SK-N-SH (cell line): Measurements from ENCODE around the gene NUDCD3. TPM values are rescaled to one million over a fixed set of nuclear protein-coding genes. Genes with fewer than 3 reads are reported as not detected.

ENCODE experiments used
- CTCF ChIA-PET: fragments of 300-600, 350-600 bp; formaldehyde crosslinking; extraction: SDS; loops from one replicate; lab custom pipeline; 2021; lab: Yijun Ruan, JAX
- POLR2A ChIA-PET: fragments of 350-600 bp; sonication (Branson Sonifier 250); formaldehyde crosslinking; extraction: SDS; loops from one replicate; lab custom pipeline; 2020; ENCODE audit warnings: antibody characterized with exemption, inconsistent platforms; lab: Yijun Ruan, JAX
- DNase-seq: peaks from one replicate; pipeline ENCODE4 v3.0.0; 2012
- H2AFZ ChIP-seq: fragments of 200-600 bp; sonication (generic); 2 replicates; pipeline ENCODE4 v1.8.1; 2016; ENCODE audit warnings: antibody characterized with exemption, mild to moderate bottlenecking, low read depth
- H3F3A ChIP-seq: fragments of 200-600 bp; sonication (generic); replicated peaks from 2 replicates; pipeline ENCODE3; 2016; ENCODE audit warnings: antibody characterized with exemption, mild to moderate bottlenecking; ENCODE audit not compliant: insufficient read depth
- H3K27ac ChIP-seq, 2 experiments: fragments of 200-500 bp in 1 of 2; fragments of 200-600 bp in 1 of 2; sonication (Bioruptor generic) in 1 of 2; sonication (generic), shearing (Covaris generic) in 1 of 2; 2 replicates each; pipeline versions ENCODE4 v1.5.1 to v1.6.1; 2014 to 2016; ENCODE audit warnings: low read depth in 2 of 2, inconsistent platforms in 1 of 2, low read length in 1 of 2, mild to moderate bottlenecking in 1 of 2, mixed read lengths in 1 of 2
- H3K27me3 ChIP-seq: fragments of 200-600 bp; sonication (generic), shearing (Covaris generic); 2 replicates; pipeline ENCODE4 v1.6.1; 2016; ENCODE audit warnings: mixed run types; ENCODE audit not compliant: insufficient read depth
- H3K36me3 ChIP-seq, 2 experiments: fragments of 200-500 bp in 1 of 2; fragments of 200-600 bp in 1 of 2; sonication (Bioruptor generic) in 1 of 2; sonication (generic) in 1 of 2; replicated peaks in 1 of 2; 2 replicates each; pipeline versions ENCODE3 to v1.5.1; 2014 to 2016; ENCODE audit warnings: low read length in 1 of 2, mild to moderate bottlenecking in 1 of 2; ENCODE audit not compliant: insufficient read depth in 2 of 2, control insufficient read depth in 1 of 2
- H3K4me1 ChIP-seq, 2 experiments: fragments of 200-500 bp in 1 of 2; fragments of 200-600 bp in 1 of 2; sonication (Bioruptor generic) in 1 of 2; sonication (generic), shearing (Covaris generic) in 1 of 2; 2 replicates each; pipeline versions ENCODE4 v1.5.1 to v1.6.1; 2014 to 2016; ENCODE audit warnings: low read depth in 1 of 2, low read length in 1 of 2, mixed run types in 1 of 2; ENCODE audit not compliant: insufficient read depth in 2 of 2, control insufficient read depth in 1 of 2
- H3K4me2 ChIP-seq: fragments of 200-600 bp; sonication (generic), shearing (Covaris generic); 2 replicates; pipeline ENCODE4 v1.6.1; 2017; ENCODE audit warnings: mixed run types
- H3K4me3 ChIP-seq, 2 experiments: fragments of 200-500 bp in 1 of 2; fragments of 200-600 bp in 1 of 2; sonication (Bioruptor generic) in 1 of 2; sonication (generic), shearing (Covaris generic) in 1 of 2; 2 replicates each; pipeline versions ENCODE4 v1.5.1 to v1.8.1; 2014 to 2016; ENCODE audit warnings: low read depth in 2 of 2, inconsistent platforms in 1 of 2, low read length in 1 of 2, mild to moderate bottlenecking in 1 of 2, mixed read lengths in 1 of 2, moderate library complexity in 1 of 2
- H3K79me2 ChIP-seq: fragments of 200-600 bp; sonication (generic); 2 replicates; pipeline ENCODE4 v1.8.1; 2017; ENCODE audit warnings: mild to moderate bottlenecking; ENCODE audit not compliant: insufficient read depth
- H3K9ac ChIP-seq: fragments of 200-600 bp; sonication (generic); 2 replicates; pipeline ENCODE4 v1.6.1; 2017; ENCODE audit warnings: mixed run types
- H3K9me2 ChIP-seq: fragments of 200-600 bp; sonication (generic); 2 replicates; pipeline ENCODE4 v1.6.1; 2017; ENCODE audit warnings: mixed run types
- H3K9me3 ChIP-seq: fragments of 200-600 bp; sonication (generic); 2 replicates; pipeline ENCODE4 v1.6.1; 2017; ENCODE audit warnings: mixed run types, mild to moderate bottlenecking, moderate library complexity
- H4K20me1 ChIP-seq: fragments of 200-600 bp; sonication (generic); 2 replicates; pipeline ENCODE4 v1.6.1; 2017; ENCODE audit warnings: mild to moderate bottlenecking, mixed run types; ENCODE audit not compliant: insufficient read depth
- GABPA ChIP-seq: IDR thresholded peaks from 2 replicates; pipeline ENCODE4 v1.4.0; 2012; ENCODE audit warnings: low read depth, mild to moderate bottlenecking
- NFIC ChIP-seq: IDR thresholded peaks from 2 replicates; pipeline ENCODE4 v1.4.0; 2012; ENCODE audit warnings: borderline replicate concordance
- POLR2AphosphoS5 ChIP-seq: IDR thresholded peaks from 2 replicates; pipeline ENCODE4 v1.6.1; 2012; ENCODE audit warnings: low read depth, low read length
- RAD21 ChIP-seq: IDR thresholded peaks from 2 replicates; pipeline ENCODE4 v1.6.1; 2012; ENCODE audit warnings: mild to moderate bottlenecking, low read length
- RFX5 ChIP-seq: IDR thresholded peaks from 2 replicates; pipeline ENCODE4 v1.6.1; 2012; ENCODE audit warnings: mild to moderate bottlenecking, improper control_type of control experiment, low read length
- SIN3A ChIP-seq: IDR thresholded peaks from 2 replicates; pipeline ENCODE4 v1.6.1; 2012; ENCODE audit warnings: low read depth, mild to moderate bottlenecking, low read length, moderate library complexity, borderline replicate concordance
- SMC3 ChIP-seq: IDR thresholded peaks from 2 replicates; pipeline ENCODE4 v1.6.1; 2012; ENCODE audit warnings: low read depth, low read length, improper control_type of control experiment
- TEAD4 ChIP-seq: IDR thresholded peaks from 2 replicates; pipeline ENCODE4 v1.4.0; 2012; ENCODE audit warnings: mild to moderate bottlenecking, borderline replicate concordance; ENCODE audit not compliant: insufficient read depth
- ZBTB33 ChIP-seq: IDR thresholded peaks from 2 replicates; pipeline ENCODE4 v1.4.0; 2012; ENCODE audit warnings: low read depth, borderline replicate concordance
- WGBS: methylation state at CpG from one replicate; pipeline ENCODE4 v1.1.6; 2017; ENCODE audit warnings: low lambda C conversion rate; 5-methylcytosine and 5-hydroxymethylcytosine counted together
- polyA plus RNA-seq, 3 experiments: library from polyadenylated mRNA; depleted of rRNA; stranded (reverse); fragments of >200 nt; gene quantifications; 2 replicates each; pipeline ENCODE4 v1.2.3, GENCODE V29; 2012
- TF ChIP-seq, protein P1 (sequence below): IDR thresholded peaks from 2 replicates; pipeline ENCODE4 v1.6.1; 2012; ENCODE audit warnings: mild to moderate bottlenecking, low read depth, low read length, moderate library complexity
- TF ChIP-seq, protein P2 (sequence below): IDR thresholded peaks from 2 replicates; pipeline ENCODE4; 2012

Gene NUDCD3
- polyA plus RNA-seq, 1 of the 3 experiments (the other 2 are of a cell fraction), result 66.0 TPM

DNA sequence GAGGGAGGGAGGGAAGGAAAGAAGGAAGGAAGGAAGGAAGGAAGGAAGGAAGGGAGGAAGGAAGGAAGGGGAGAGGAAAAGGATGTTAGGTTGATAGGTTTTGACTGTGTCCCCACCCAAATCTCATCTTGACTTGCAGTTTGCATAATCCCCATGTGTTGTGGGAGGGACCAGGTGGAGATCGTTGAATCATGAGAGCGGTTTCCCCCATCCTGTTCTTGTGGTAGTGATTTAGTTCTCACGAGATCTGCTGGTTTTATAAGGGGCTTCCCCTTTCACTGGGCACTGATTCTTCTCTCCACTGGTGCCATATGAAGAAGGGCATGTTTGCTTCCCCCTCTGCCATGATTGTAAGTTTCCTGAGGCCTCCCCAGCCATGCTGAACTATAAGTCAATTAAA lies 15.1 kb upstream of the NUDCD3 start:
- Histone ChIP-seq H3K36me3 (no peaks in the 10 kb centered on the region), H3K27ac (no peak overlapping the region), H4K20me1 (no peaks in the 10 kb centered on the region), H3K9me2 (no peaks in the 10 kb centered on the region), H3K4me2 (no peak overlapping the region), H3K9ac (no peak overlapping the region), H3K27me3 (no peaks in the 10 kb centered on the region; the same call in 1 of the 2 replicates), H3F3A (no peaks in the 10 kb centered on the region), H3K9me3 (no peaks in the 10 kb centered on the region; the same call in 1 of the 2 replicates), H3K79me2 (no peaks in the 10 kb centered on the region), H2AFZ (no peak overlapping the region), H3K4me1 (no peaks in the 10 kb centered on the region), H3K4me3 (no peak overlapping the region)
- ChIA-PET CTCF (interaction anchor here (1.3 kb wide), 1 partner anchor 8 kb away, joined by 3 read pairs; no protein-coding TSS in a partner anchor), POLR2A (interaction anchor here (0.5 kb wide), 1 partner anchor 13 kb away, joined by 3 read pairs; no protein-coding TSS in a partner anchor)
- no peak for DNase-seq
- no peak for TF ChIP-seq RAD21
- WGBS, result 49% methylated on average over 3 of the region's 3 CpGs

GRCh38 chr7:44498230-44498954 lies 7.9 kb upstream of the NUDCD3 start:
- Histone ChIP-seq H4K20me1 (no peaks in the 10 kb centered on the region), H3K36me3 (no peaks in the 10 kb centered on the region), H3K9ac (no peak overlapping the region), H3K79me2 (no peaks in the 10 kb centered on the region), H3F3A (no peaks in the 10 kb centered on the region), H3K27ac (no peak overlapping the region), H2AFZ (no peak overlapping the region), H3K4me3 (no peak overlapping the region), H3K9me3 (no peaks in the 10 kb centered on the region), H3K9me2 (no peaks in the 10 kb centered on the region), H3K27me3 (no peaks in the 10 kb centered on the region; the same call in 1 of the 2 replicates), H3K4me2 (no peak overlapping the region), H3K4me1 (no peaks in the 10 kb centered on the region)
- DNase-seq, result no peak
- ChIA-PET POLR2A (no interaction called here), CTCF (interaction anchor here (0.8 to 3.0 kb wide), 2 partner anchors 18 to 36 kb away, joined by 3 to 10 read pairs; no protein-coding TSS in a partner anchor)
- no peak for TF ChIP-seq RFX5
- no peak for TF ChIP-seq POLR2AphosphoS5
- 25% methylated on average over 4 of the region's 4 CpGs for WGBS

- H4K20me1 ChIP-seq, result no peaks in the 10 kb centered on the region
- H3K9ac ChIP-seq, result no peak overlapping the region
- H3K36me3 ChIP-seq, result no peaks in the 10 kb centered on the region
- H3K4me3 ChIP-seq, result no peak overlapping the region
- no peak for DNase-seq
- H3K27ac ChIP-seq, result no peak overlapping the region
- no peaks in the 10 kb centered on the region for H3F3A ChIP-seq
- H3K79me2 ChIP-seq, result no peaks in the 10 kb centered on the region
- no peaks in the 10 kb centered on the region for H3K4me1 ChIP-seq
- no peaks in the 10 kb centered on the region; the same call in 1 of the 2 replicates for H3K27me3 ChIP-seq
- ChIA-PET CTCF (interaction anchor here (1.0 to 3.0 kb wide), 3 partner anchors 20 to 257 kb away, joined by 3 to 10 read pairs (median 4); no protein-coding TSS in a partner anchor), POLR2A (interaction anchor here (1.1 kb wide), 1 partner anchor 75 kb away, joined by 3 read pairs; no protein-coding TSS in a partner anchor)
- H3K4me2 ChIP-seq, result no peak overlapping the region
- H2AFZ ChIP-seq, result no peak overlapping the region; the same call in 1 of the 2 replicates
- 94% methylated on average over 5 of the region's 5 CpGs for whole genome bisulfite sequencing
- H3K9me2 ChIP-seq, result no peaks in the 10 kb centered on the region
- no peaks in the 10 kb centered on the region for H3K9me3 ChIP-seq
- no peak for TF ChIP-seq TEAD4
- TF ChIP-seq, protein P1, sequence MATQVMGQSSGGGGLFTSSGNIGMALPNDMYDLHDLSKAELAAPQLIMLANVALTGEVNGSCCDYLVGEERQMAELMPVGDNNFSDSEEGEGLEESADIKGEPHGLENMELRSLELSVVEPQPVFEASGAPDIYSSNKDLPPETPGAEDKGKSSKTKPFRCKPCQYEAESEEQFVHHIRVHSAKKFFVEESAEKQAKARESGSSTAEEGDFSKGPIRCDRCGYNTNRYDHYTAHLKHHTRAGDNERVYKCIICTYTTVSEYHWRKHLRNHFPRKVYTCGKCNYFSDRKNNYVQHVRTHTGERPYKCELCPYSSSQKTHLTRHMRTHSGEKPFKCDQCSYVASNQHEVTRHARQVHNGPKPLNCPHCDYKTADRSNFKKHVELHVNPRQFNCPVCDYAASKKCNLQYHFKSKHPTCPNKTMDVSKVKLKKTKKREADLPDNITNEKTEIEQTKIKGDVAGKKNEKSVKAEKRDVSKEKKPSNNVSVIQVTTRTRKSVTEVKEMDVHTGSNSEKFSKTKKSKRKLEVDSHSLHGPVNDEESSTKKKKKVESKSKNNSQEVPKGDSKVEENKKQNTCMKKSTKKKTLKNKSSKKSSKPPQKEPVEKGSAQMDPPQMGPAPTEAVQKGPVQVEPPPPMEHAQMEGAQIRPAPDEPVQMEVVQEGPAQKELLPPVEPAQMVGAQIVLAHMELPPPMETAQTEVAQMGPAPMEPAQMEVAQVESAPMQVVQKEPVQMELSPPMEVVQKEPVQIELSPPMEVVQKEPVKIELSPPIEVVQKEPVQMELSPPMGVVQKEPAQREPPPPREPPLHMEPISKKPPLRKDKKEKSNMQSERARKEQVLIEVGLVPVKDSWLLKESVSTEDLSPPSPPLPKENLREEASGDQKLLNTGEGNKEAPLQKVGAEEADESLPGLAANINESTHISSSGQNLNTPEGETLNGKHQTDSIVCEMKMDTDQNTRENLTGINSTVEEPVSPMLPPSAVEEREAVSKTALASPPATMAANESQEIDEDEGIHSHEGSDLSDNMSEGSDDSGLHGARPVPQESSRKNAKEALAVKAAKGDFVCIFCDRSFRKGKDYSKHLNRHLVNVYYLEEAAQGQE, result no peak
- TF ChIP-seq SIN3A, result no peak
- TF ChIP-seq ZBTB33, result no peak
- TF ChIP-seq, protein P2, sequence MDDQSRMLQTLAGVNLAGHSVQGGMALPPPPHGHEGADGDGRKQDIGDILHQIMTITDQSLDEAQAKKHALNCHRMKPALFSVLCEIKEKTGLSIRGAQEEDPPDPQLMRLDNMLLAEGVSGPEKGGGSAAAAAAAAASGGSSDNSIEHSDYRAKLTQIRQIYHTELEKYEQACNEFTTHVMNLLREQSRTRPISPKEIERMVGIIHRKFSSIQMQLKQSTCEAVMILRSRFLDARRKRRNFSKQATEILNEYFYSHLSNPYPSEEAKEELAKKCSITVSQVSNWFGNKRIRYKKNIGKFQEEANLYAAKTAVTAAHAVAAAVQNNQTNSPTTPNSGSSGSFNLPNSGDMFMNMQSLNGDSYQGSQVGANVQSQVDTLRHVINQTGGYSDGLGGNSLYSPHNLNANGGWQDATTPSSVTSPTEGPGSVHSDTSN, result no peak
- no peak for TF ChIP-seq GABPA
- no peak for TF ChIP-seq NFIC
- TF ChIP-seq SMC3, result no peak
Measured at GRCh38 chr7:44497155-44498027, 6.9 kb upstream of the NUDCD3 start.
